NCI-H69 (cell line): ENCODE results near the gene PIERCE2.
"Not testable (repeated sequence)": the region's sequence is repeated elsewhere in the genome, so short reads cannot be mapped to it uniquely, and the experiment has no call there.

Source experiments
- DNase-seq: peaks from one replicate; lab custom pipeline; 2025; lab: John Stamatoyannopoulos, UW

PIERCE2 gene

DNA sequence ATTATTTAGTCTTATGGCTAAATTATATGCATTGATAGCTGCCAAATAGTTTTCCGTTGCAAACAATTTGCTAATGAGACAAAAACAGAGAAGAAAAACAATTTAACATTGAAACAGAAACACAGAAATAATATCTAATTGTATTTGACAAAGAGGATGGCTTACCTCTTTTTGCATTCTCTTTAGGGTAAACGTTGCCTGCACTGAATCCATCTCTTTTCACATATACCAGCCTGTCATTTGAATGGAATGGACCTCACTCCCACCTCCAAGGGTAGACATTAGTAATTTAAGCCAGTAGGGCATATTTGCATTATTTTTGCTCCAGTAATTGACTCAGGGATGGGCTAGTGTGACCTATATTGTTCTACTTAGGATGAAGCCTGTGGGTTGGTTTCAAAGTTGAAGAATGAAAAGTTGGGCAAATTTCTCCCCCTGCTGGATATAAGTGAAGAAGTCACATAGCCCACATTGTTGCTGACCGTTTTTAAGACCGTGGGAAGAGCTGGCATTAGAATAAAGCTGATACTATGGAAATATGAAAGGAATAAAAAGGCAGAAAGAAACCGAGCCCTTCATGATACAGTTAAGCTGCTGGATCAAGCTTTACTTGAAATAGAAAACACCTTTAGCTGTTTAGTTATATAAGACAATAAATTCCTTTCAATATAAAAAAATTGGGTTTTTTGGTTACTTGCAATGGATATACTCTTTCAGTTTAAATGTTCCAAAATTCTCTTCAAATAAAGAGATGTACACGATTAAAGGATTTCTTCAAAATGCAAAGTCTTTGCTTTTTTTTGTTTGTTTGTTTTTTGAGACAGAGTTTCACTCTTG lies 26.9 kb downstream of the PIERCE2 start:
- peak; percentile 86 for DNase-seq

DNA sequence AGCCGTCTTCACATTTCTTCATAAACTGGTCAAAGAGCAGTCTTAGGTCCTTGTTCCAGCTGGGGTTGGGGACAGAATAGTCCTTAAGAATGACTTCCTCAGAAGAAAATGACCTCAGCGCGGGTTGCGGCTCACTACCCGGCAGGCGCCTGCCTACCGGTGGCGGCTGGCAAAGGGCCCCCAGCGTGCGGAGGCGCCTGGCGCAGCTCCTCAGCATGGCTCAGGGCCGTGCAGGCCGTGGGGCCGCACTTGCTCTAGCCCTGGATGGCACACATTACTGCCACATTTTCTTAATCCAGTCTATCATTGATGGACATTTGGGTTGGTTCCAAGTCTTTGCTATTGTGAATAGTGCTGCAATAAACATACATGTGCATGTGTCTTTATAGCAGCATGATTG lies 34.8 kb downstream of the PIERCE2 start:
- DNase-seq: not testable (repeated sequence)

DNA sequence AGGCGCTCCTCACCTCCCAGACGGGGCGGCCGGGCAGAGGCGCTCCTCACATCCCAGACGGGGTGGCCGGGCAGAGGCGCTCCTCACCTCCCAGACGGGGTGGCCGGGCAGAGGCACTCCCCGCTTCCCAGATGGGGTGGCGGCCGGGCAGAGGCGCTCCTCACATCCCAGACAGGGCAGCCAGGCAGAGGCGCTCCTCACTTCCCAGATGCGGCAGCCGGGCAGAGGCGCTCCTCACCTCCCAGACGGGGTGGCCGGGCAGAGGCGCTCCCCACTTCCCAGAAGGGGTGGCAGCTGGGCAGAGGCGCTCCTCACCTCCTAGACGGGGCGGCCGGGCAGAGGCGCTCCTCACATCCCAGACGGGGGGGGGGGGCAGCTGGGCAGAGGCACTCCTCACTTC lies 37.6 kb downstream of the PIERCE2 start:
- DNase-seq: not testable (repeated sequence)

DNA sequence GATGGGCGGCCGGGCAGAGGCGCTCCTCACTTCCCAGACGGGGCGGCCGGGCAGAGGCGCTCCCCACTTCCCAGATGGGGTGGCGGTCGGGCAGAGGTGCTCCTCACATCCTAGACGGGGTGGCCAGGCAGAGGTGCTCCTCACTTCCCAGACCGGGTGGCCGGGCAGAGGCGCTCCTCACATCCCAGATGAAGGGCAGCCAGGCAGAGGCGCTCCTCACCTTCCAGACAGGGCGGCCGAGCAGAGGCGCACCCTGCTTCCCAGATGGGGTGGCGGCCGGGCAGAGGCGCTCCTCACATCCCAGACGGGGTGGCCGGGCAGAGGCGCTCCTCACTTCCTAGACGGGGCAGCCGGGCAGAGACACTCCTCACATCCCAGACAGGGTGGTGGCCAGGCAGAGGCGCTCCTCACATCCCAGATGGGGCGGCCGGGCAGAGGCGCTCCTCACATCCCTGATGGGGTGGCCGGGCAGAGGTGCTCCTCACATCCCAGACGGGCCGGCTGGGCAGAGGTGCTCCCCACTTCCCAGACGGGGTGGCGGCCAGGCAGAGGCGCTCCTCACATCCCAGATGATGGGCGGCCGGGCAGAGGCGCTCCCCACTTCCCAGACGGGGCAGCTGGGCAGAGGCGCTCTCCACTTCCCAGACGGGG lies 38.2 kb downstream of the PIERCE2 start:
- DNase-seq: not testable (repeated sequence)

DNA sequence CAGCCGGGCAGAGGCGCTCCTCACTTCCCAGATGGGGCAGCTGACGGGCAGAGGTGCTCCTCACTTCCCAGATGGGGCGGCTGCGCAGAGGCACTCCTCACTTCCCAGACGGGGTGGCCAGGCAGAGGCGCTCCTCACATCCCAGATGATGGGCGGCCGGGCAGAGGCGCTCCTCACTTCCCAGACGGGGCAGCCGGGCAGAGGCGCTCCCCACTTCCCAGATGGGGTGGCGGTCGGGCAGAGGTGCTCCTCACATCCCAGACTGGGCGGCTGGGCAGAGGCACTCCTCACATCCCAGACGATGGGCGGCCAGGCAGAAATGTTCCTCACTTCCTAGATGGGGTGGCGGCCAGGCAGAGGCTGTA lies 38.7 kb downstream of the PIERCE2 start:
- not testable (repeated sequence) for DNase-seq

DNA sequence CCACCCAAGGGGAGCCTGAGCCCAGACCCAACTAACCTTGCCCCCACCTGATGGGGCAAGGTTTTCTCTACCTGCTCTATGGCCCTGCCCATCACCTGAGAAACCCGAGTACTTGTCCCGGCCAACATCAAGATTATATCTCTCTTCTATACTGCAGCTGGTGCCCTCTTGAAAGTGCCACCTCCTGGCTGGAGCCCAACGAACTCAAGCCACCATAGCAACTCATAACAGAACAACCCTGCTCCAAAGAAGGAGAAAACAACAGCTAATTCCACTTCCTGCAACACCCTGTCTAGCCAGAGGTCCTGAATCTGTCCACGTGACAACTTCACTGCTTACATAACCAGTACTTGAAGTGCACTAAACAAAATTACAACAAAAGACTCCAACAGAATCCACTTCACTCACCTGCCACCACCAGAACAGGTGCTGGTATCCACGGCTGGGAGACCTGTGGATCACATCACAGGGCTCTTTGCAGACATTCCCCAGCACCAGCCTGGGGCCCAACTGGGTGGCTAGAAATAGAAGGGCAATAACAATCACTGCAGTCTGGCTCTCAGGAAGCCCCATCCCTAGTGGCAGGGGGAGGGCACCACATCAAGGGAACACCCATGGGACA lies 49.2 kb downstream of the PIERCE2 start:
- no peak for DNase-seq

DNA sequence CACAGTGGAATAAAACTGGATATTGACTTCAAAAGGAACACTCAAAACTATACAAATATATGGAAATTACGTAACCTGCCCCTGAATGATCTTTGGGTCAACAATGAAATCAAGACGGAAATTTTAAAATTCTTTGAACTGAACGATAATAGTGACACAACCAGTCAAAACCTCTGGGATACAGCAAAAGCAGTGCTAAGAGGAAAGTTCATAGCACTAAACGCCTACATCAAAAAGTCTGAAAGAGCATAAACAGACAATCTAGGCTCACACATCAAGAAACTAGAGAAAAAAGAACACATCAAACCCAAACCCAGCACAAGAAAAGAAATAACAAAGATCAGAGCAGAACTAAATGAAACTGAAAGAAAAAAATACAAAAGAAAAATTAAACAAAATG lies 53.2 kb downstream of the PIERCE2 start:
- no peak for DNase-seq

DNA sequence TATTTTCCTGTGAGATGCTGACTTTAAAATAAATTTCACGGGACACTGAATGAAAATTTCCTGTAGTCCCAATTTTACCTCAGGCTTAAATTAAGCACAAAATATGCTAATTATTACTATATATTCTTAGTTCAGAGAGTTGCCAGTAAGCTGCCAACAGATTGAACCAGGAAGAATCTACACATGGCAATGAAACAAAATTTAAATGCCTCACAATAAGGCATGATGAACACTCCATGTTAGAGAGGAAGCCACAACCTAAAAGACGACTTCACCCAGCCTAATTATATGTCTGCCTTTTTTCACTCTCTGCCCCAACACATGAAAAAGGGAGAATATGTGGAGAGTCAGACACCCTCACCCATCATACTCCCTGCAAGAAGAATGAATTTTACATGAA lies 60.0 kb downstream of the PIERCE2 start:
- DNase-seq: no peak
